ENCODE measurements around the gene GPX2. TPM values are rescaled to one million over a fixed set of nuclear protein-coding genes. Genes with fewer than 3 reads are reported as not detected.

The GPX2 gene
- total RNA-seq, 2 donors from 2014 or later, result 2.6 to 3.7 TPM

DNA sequence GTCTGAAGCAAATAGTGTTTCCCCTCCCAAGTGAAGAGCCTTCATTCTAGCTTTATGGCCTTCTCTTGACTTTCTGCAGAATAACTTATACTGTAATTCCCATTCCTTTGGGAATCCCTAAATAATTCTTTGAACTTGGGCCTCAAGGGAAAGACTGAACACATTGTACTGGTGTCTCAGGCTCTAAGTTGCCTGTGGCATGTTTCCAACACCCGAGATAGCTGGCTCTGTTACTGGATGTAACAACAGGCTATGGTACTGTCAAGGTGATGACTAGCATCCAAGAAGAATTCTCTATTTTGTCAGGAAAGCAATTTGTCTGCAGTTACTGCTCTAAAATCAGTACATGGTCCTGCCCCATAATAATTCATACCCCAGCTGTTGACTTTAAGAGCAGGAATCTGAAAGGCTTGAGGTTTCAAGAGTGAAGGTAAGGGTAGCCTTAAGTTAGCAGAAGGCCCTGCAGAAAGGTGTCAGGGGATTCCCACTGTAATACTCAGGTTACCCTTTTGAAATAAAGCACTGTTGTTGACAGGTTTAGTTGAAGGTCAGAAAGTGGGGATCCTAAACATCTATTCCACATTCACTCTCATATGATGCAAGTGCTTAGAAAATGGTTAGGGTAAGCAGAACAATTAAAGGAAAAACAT is 5.2 kb downstream of the GPX2 start:
- H3K36me3 Mint-ChIP-seq (ENCODE audit: low read depth), result peaks cover 35% of the 10 kb centered on the region
- Histone ChIP-seq H3K27me3 (ENCODE audit: control insufficient read depth, insufficient read depth, low read length, poor library complexity, severe bottlenecking) (no peaks in the 10 kb centered on the region), H3K9me3 (ENCODE audit: control insufficient read depth, low read length) (no peaks in the 10 kb centered on the region), H3K4me1 (ENCODE audit: control insufficient read depth, insufficient read depth, low read length) (peaks cover 12% of the 10 kb centered on the region), H3K27ac (ENCODE audit: low read depth, low read length) (no peak overlapping the region), H3K4me3 (ENCODE audit: low read length) (no peak overlapping the region), H3K9ac (ENCODE audit: extremely low read depth, low read length, poor library complexity, severe bottlenecking) (no peak overlapping the region), H3K36me3 (ENCODE audit: control insufficient read depth, insufficient read depth, low read length) (peaks cover 12% of the 10 kb centered on the region)
- TF ChIP-seq, protein P1, sequence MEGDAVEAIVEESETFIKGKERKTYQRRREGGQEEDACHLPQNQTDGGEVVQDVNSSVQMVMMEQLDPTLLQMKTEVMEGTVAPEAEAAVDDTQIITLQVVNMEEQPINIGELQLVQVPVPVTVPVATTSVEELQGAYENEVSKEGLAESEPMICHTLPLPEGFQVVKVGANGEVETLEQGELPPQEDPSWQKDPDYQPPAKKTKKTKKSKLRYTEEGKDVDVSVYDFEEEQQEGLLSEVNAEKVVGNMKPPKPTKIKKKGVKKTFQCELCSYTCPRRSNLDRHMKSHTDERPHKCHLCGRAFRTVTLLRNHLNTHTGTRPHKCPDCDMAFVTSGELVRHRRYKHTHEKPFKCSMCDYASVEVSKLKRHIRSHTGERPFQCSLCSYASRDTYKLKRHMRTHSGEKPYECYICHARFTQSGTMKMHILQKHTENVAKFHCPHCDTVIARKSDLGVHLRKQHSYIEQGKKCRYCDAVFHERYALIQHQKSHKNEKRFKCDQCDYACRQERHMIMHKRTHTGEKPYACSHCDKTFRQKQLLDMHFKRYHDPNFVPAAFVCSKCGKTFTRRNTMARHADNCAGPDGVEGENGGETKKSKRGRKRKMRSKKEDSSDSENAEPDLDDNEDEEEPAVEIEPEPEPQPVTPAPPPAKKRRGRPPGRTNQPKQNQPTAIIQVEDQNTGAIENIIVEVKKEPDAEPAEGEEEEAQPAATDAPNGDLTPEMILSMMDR (conservative IDR thresholded peaks at IDR 0.05), result no peak
- no peaks in the 10 kb centered on the region for H3K9me3 Mint-ChIP-seq
- DNase-seq, result no peak
- H3K27me3 Mint-ChIP-seq (ENCODE audit: insufficient read depth), result peaks cover 2% of the 10 kb centered on the region
- H3K4me1 Mint-ChIP-seq, result peaks cover 52% of the 10 kb centered on the region
- WGBS, 2 experiments (ENCODE audit: insufficient coverage in 1 of 2, insufficient read length in 1 of 2), result 90 to 100% methylated on average over 1 of the region's 1 CpG
- no peak overlapping the region for H3K4me3 Mint-ChIP-seq
- no peak overlapping the region for H3K27ac Mint-ChIP-seq

DNA sequence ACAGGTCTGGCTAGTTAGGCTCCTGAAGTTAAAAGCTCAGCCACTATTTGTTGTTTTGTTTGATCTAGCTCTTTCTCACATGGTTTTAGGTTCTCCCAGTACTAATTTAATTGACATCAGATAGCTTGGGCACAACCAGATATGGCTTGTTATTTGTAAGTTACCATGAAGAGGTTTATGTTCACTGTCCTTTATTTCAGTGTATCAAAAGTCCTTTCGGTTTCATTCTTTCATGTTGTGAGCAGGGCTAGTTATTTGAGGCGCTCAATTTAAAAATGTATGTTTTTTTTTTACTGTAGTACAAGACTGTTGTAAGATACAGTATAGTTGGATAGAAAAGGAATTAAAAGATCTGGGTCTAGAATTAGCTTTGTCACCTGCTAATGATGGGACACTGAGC is 7.0 kb downstream of the GPX2 start:
- Mint-ChIP-seq H3K36me3 (ENCODE audit: low read depth) (peaks cover 32% of the 10 kb centered on the region), H3K4me1 (peaks cover 54% of the 10 kb centered on the region), H3K27me3 (ENCODE audit: insufficient read depth) (peaks cover 2% of the 10 kb centered on the region), H3K27ac (no peak overlapping the region), H3K9me3 (no peaks in the 10 kb centered on the region), H3K4me3 (no peak overlapping the region)
- Histone ChIP-seq H3K36me3 (ENCODE audit: control insufficient read depth, insufficient read depth, low read length) (peaks cover 26% of the 10 kb centered on the region), H3K4me1 (ENCODE audit: control insufficient read depth, insufficient read depth, low read length) (peaks cover 20% of the 10 kb centered on the region), H3K4me3 (ENCODE audit: low read length) (no peak overlapping the region), H3K27ac (ENCODE audit: low read depth, low read length) (no peak overlapping the region), H3K9me3 (ENCODE audit: control insufficient read depth, low read length) (no peaks in the 10 kb centered on the region), H3K9ac (ENCODE audit: extremely low read depth, low read length, poor library complexity, severe bottlenecking) (no peak overlapping the region), H3K27me3 (ENCODE audit: control insufficient read depth, insufficient read depth, low read length, poor library complexity, severe bottlenecking) (no peaks in the 10 kb centered on the region)
- DNase-seq, result no peak
- WGBS, 2 experiments (ENCODE audit: insufficient coverage in 1 of 2, insufficient read length in 1 of 2), result 86 to 94% methylated on average over 2 of the region's 2 CpGs
- TF ChIP-seq, protein P1 (conservative IDR thresholded peaks at IDR 0.05), result no peak

DNA sequence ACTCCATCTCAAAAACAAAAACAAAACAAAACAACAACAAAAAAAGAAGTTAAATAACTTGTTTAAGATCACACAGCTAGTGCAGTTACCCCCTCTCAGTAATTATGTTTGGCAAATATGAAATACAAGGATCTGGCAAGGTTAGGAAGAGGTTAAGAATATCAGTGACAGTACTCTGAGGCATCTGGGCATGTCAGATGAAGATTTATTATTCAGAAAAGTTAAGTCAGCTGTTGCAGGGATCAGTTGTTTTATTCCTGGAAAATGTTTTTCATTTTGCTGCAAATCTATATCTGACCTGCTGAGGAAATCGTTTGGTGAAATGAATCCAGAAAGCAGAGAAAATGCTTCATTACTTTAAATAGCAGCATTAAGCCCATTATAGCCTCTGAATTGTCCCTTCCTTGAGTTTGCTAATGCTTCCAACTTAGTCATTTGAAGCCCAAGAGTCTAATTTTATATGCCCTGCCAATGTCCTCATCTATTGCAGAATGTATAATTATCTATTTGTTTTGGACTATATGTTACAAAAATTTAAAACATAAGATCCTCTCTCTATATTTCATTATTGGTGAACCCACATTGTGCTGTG is 8.1 kb downstream of the GPX2 start:
- Mint-ChIP-seq H3K36me3 (ENCODE audit: low read depth) (peaks cover 32% of the 10 kb centered on the region), H3K9me3 (no peaks in the 10 kb centered on the region), H3K27me3 (ENCODE audit: insufficient read depth) (no peaks in the 10 kb centered on the region), H3K4me3 (no peak overlapping the region), H3K27ac (no peak overlapping the region), H3K4me1 (peaks cover 45% of the 10 kb centered on the region)
- Histone ChIP-seq H3K9me3 (ENCODE audit: control insufficient read depth, low read length) (no peaks in the 10 kb centered on the region), H3K36me3 (ENCODE audit: control insufficient read depth, insufficient read depth, low read length) (peaks cover 34% of the 10 kb centered on the region), H3K27ac (ENCODE audit: low read depth, low read length) (no peak overlapping the region), H3K4me1 (ENCODE audit: control insufficient read depth, insufficient read depth, low read length) (peaks cover 20% of the 10 kb centered on the region), H3K4me3 (ENCODE audit: low read length) (no peak overlapping the region), H3K9ac (ENCODE audit: extremely low read depth, low read length, poor library complexity, severe bottlenecking) (no peak overlapping the region), H3K27me3 (ENCODE audit: control insufficient read depth, insufficient read depth, low read length, poor library complexity, severe bottlenecking) (no peaks in the 10 kb centered on the region)
- TF ChIP-seq, protein P1 (conservative IDR thresholded peaks at IDR 0.05), result no peak
- WGBS, 2 experiments (ENCODE audit: insufficient coverage in 1 of 2, insufficient read length in 1 of 2), result 89 to 91% methylated on average over 1 of the region's 1 CpG
- DNase-seq, result no peak

Data from endodermal cell (in vitro differentiated cells).